Calu3 (cell line): ENCODE results near the gene MYBBP1A. TPM values are rescaled to one million over a fixed set of nuclear protein-coding genes. Genes with fewer than 3 reads are reported as not detected.

ENCODE experiments used
- BruUV-seq: library from RNA; stranded (reverse); fragments of 400-500 nt; replicated peaks from 2 replicates; lab custom pipeline; 2021; lab: Mats Ljungman, UMichigan
- CTCF ChIA-PET: fragments of 300-600 bp; sonication (Branson Sonifier 250); formaldehyde crosslinking; loops from one replicate; lab custom pipeline; 2022; ENCODE audit warnings: antibody characterized with exemption; lab: Charles Lee
- DNase-seq: peaks from one replicate; pipeline ENCODE4 v3.0.0; 2022
- H3K27ac Mint-ChIP-seq: one replicate; pipeline ENCODE4 v1.8.0; 2022; ENCODE audit warnings: mixed read lengths; ENCODE audit not compliant: unreplicated experiment
- H3K27me3 Mint-ChIP-seq: one replicate; pipeline ENCODE4 v1.8.0; 2022; ENCODE audit warnings: mixed read lengths; ENCODE audit not compliant: unreplicated experiment
- H3K36me3 Mint-ChIP-seq: one replicate; pipeline ENCODE4 v1.8.0; 2022; ENCODE audit warnings: mild to moderate bottlenecking, moderate library complexity, mixed read lengths; ENCODE audit not compliant: insufficient read depth, unreplicated experiment
- H3K4me1 Mint-ChIP-seq: one replicate; pipeline ENCODE4 v1.8.0; 2022; ENCODE audit warnings: mild to moderate bottlenecking, low read depth, mixed read lengths; ENCODE audit not compliant: unreplicated experiment
- H3K4me3 Mint-ChIP-seq: one replicate; pipeline ENCODE4 v1.8.0; 2022; ENCODE audit warnings: mild to moderate bottlenecking, low read depth, moderate library complexity, mixed read lengths; ENCODE audit not compliant: unreplicated experiment
- H3K9me3 Mint-ChIP-seq: one replicate; pipeline ENCODE4 v1.8.0; 2022; ENCODE audit warnings: low read depth, mixed read lengths; ENCODE audit not compliant: unreplicated experiment
- intact Hi-C: fragments of 100-400 bp; cut with micrococcal nuclease; formaldehyde crosslinking; loops from one replicate; pipeline ENCODE4 v1.10.0; 2022; ENCODE audit not compliant: unreplicated experiment
- total RNA-seq: library from RNA; stranded (reverse); gene quantifications from 2 replicates; pipeline ENCODE4 v1.2.3, GENCODE V29; 2022
- TF ChIP-seq, protein P1 (sequence below): fragments of 200-600 bp; IDR thresholded peaks from one replicate; pipeline ENCODE4 v1.8.0; 2022; ENCODE audit warnings: antibody characterized with exemption; ENCODE audit not compliant: unreplicated experiment

The MYBBP1A gene
- total RNA-seq, 1 experiment from 2014 or later = 64.2 TPM

DNA sequence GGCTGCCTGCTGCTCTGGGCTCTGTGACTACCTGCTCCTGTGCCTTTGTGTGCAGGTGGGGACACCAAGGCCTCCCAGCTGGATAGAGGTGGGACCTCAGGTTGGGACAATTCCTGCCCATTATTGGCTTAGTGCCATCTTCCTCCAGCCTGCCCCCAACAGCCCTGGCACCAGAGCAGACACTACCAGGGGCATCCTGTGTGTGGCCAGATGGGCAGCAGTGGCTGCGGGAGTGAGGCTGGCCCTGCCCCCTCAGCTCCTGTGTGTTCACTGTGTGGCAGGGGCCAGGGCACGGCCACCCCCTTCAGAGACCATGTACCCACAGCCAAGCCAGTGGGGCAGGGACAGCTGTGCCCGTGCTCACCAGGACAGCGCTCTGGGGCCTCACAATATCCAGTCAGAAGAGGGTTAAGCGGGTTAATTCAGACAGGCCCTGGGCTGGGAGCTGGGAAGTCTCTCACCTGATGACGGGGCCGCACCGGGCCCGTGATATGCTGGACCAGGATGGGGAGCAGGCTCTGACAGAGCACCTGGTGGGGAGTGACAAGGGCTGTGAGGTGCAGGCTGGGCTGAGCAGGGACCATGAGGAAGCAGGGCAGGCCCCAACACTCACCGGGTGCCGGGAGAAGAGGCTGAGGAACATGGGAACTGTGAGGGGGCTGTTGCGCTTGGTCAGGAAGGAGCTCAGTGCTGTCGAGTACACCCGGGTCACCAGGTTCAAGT is 13.0 kb downstream of the MYBBP1A start:
- Mint-ChIP-seq H3K27me3 (no peaks in the 10 kb centered on the region), H3K36me3 (peaks cover 87% of the 10 kb centered on the region), H3K4me3 (no peak overlapping the region), H3K4me1 (peaks cover 14% of the 10 kb centered on the region), H3K27ac (peak overlapping the region; percentile 50), H3K9me3 (no peaks in the 10 kb centered on the region)
- intact Hi-C loops = no loop called here
- BruUV-seq = no TSS peak
- DNase-seq = no peak
- TF ChIP-seq, protein P1, sequence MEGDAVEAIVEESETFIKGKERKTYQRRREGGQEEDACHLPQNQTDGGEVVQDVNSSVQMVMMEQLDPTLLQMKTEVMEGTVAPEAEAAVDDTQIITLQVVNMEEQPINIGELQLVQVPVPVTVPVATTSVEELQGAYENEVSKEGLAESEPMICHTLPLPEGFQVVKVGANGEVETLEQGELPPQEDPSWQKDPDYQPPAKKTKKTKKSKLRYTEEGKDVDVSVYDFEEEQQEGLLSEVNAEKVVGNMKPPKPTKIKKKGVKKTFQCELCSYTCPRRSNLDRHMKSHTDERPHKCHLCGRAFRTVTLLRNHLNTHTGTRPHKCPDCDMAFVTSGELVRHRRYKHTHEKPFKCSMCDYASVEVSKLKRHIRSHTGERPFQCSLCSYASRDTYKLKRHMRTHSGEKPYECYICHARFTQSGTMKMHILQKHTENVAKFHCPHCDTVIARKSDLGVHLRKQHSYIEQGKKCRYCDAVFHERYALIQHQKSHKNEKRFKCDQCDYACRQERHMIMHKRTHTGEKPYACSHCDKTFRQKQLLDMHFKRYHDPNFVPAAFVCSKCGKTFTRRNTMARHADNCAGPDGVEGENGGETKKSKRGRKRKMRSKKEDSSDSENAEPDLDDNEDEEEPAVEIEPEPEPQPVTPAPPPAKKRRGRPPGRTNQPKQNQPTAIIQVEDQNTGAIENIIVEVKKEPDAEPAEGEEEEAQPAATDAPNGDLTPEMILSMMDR = no peak
- CTCF ChIA-PET = no interaction called here

DNA sequence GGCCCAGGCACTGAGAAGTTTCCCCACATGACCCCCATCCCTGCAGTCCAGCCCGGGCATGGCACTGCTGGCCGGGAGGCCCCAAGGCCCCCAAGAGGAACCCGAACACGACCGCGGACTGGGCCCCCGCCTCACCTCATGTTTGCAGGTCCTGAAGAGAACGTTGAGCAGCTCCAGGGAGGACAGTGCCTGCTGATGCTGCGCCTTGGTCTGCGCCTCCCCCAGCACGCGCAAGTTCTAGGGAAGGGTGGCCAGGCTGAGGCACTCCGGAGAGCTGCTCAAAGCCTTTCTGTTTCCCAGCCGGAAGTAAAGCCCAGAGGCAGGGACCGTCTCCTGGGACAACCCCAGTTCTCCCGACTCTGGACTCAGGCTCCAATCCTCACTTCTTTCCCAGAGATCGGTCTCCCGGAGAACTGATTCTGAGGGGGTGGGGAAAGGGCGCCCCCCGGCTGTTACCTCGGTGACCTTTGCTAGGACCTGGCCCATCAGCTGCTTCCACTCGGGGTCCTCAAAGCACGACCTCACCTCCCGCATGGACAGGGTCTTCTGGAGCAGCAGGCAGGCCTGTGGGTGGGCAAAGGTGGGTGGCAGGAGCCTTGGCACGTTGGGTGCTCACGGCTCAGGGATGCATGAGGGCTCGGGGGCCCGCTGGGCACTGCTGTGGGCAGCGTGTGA is 13.7 kb downstream of the MYBBP1A start:
- no peak for DNase-seq
- CTCF ChIA-PET = no interaction called here
- no peaks in the 10 kb centered on the region for H3K9me3 Mint-ChIP-seq
- intact Hi-C loops = no loop called here
- H3K4me1 Mint-ChIP-seq = peaks cover 14% of the 10 kb centered on the region
- BruUV-seq = no TSS peak
- H3K36me3 Mint-ChIP-seq = peaks cover 85% of the 10 kb centered on the region
- TF ChIP-seq, protein P1 = no peak
- H3K27me3 Mint-ChIP-seq = no peaks in the 10 kb centered on the region
- H3K4me3 Mint-ChIP-seq = no peak overlapping the region
- peak overlapping the region; percentile 23 for H3K27ac Mint-ChIP-seq

DNA sequence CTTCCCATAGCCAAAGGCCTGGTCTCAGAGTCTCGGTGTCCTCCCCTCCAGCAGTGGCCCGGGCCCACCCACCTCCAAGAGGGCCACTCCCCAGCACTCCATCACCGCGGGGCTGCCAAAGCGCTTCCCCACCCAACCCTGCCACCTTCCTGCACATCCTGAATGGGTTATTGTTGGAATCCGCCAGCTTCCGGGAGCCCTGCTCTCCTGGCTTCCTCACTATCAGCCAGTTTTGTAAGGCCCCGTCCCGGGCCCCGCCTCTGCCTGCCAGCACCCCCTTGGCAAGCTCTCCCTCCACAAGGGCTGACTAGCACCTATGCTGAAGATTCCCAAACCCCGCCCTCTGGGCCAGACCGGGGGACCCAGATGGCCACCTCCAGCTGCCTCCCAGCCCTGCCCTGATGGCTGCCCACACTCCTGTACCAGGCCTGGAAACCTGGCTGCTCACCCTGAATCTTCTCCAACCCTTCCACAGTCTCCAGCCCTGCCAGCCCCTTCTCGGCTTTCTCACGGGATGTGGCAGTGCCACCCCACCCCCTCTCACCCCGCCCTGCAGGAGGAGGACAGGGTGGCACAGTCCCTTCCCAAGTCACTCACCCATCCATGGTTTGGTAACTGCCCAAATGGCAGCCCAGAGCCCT is 14.4 kb downstream of the MYBBP1A start:
- Mint-ChIP-seq H3K27me3 (no peaks in the 10 kb centered on the region), H3K4me3 (no peak overlapping the region), H3K4me1 (peaks cover 14% of the 10 kb centered on the region), H3K27ac (peak overlapping the region; percentile 23), H3K9me3 (no peaks in the 10 kb centered on the region), H3K36me3 (peaks cover 85% of the 10 kb centered on the region)
- no peak for DNase-seq
- CTCF ChIA-PET = no interaction called here
- intact Hi-C loops = no loop called here
- no TSS peak for BruUV-seq
- TF ChIP-seq, protein P1 = no peak

DNA sequence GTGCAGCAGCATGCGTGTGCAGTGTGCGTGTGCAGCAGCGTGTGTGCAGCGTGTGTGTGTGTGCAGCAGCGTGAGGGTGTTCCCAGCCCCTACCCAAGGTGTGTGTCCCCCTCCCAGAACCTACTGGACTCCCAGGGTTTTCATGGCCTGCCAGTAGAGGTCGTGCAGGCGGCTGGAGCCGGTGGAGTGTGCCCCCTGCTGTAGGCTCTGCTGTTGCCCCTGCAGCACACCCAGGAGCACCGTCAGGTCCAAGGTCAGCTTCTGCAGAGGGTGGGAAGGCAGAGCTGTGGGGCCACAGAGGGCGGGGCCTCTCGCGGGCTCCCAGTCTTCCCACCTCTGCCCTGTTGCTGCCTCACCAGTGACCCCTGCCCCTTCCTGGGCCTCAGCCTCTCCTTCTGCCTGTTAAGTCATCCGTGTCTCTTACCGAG is 14.9 kb downstream of the MYBBP1A start:
- TF ChIP-seq, protein P1 = no peak
- Mint-ChIP-seq H3K4me1 (peaks cover 14% of the 10 kb centered on the region), H3K27me3 (no peaks in the 10 kb centered on the region), H3K4me3 (no peak overlapping the region), H3K27ac (peak overlapping the region; percentile 61), H3K9me3 (no peaks in the 10 kb centered on the region), H3K36me3 (peaks cover 85% of the 10 kb centered on the region)
- intact Hi-C loops = no loop called here
- no peak for DNase-seq
- no TSS peak for BruUV-seq
- CTCF ChIA-PET = no interaction called here
